Cerebellar nuclear complex (tissue), 1 donor: Measurements from ENCODE around the gene MSH5.

Experiments
- DNase-seq, 2 experiments: peaks; one replicate each; lab custom pipeline; 2025; lab: John Stamatoyannopoulos, UW

MSH5 gene

DNA sequence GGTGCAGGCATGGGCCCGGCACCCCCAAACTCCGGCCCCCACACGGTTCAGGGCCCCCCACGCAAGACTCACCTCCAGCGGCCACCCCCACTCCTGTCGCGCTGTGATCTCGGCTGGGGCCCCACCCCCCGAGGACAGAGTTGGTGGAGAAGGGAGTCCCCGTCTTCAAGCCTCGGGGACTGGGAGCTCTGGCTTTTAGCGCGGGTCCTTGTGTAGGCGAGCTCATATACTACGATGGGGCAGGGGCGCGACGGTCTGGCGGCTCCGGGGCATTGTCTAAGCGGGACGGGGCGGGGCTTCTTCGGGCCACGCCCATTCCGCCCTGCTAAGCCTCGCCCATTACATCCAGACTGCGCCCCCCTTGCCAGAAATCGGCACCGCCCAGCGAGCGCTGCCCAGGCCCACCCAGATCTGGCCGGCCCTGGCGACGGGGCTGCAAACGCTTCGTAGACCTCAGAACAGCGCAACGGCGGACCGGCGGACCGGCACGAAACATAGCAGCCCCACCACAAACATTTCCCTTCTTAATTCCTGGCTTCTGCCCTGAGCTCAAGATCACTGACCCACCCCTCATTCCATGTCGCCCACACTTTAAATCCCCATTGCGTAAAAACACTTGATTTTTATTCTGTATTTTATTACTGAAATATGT lies 9.7 kb upstream of the MSH5 start:
- no peak for DNase-seq

DNA sequence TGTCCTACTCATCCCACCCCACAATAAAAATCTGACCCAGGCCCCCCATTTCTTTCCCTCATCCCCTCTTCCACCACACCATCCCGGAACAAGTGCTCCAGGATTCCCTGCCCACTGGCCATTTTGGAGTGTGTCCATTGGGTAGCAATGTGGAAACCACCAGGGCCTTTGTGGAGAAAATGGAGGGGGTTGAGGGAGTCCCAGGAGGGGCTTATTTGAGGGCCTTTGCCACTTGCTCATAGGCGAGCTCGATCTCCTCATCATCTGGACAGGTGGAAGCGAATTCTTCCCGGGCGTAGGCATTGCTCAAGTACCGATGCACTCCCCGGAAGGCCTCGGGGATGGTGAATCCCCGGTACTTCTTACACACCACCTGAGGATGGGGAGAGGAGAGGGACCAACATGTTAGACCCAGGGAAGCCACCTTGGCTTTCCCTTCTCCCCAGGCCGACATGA lies 9.1 kb upstream of the MSH5 start:
- no peak for DNase-seq

DNA sequence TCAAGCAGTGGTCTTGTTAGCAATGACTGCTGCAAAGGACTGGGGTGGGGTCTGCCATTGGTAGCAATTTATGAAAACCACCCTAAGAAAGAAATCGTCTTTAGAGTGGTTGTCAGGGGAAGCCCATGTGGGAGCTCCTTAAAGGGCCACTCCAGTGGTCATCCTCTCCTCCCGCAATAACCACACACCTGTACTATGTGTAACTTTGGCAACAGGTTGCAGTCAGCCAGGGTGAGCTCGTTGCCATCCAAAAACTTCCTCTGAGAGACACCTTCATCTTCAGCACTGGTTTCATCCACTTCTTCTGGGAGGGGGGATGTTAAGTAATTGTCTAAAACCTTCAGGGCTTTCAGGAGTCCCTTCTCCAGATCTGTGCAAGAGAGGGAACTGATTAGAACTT lies 7.8 kb upstream of the MSH5 start:
- DNase-seq: no peak

DNA sequence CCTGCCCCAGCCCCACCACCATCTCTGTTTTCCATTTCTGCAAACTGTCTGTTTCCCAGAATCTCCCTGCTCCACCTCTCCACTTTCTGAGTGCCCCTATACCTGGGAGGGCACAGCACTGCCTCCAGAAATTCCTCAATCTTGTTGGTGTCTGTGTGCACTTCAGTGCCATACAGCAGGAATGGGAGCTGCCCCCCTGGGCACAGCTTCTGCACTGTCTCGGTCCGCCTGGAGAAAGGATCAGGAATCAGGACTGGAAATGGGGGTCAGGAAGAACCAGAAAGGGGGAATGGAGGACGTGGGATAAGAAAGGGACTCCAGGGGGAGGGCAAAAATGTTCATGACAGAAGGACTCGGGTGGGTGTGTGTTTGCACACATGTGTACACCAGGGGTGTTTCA lies 6.1 kb upstream of the MSH5 start:
- DNase-seq: no peak

DNA sequence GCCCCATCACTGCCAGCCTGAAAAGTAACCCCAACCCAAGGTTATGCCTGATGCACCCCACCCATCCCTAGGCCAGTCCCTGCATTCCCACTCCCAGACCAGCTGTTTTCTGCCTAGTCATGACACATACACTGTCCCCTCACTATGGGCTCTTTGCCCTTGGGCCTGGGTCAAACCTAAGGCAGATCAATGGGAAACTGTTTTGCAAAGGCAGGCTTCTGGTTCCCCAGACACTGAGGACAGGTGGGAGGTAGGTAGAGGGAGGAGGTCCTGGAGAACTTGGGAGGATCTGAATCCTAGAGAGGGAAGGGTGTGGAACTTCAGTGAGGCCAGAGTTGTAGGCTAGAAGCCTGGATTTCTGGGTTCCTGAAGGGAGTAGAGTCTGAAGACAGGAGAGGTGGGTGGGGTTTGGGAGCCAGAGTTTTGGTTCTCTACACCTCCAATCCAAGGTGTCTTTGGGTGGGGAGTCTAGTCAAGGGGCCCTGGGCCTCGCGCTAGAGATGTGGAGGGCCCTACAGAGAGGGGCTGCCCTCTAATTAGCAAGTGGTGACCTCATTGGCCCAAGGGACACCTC lies 5.5 kb upstream of the MSH5 start:
- no peak for DNase-seq

DNA sequence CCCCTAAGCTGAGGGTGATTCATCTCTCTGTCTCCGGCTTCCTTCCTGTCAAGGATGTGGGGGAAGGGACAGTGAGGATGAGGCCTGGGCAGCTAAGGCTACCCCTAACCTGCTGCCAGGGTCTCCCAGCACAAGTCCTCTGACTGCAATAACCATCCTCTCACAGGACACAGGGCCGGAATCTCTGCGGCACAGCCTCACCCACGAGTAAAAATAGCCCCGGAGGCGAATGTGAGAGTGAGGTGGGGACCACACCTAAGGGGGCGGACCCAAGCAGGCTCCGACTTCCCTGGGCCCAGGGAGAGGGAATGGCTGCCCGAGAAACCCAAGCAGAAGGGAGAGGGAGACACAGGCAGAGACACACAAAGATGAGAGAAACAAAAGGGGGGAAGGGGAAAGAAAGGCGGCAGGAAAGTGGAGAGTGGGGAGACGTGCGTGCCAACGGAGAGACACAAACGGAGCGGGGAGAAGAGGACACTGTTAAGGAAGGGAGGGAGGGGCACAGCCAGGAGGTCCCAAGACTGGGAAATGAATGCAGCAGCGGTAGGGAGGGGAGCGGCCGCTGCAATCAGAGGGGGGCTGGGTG lies 4.9 kb upstream of the MSH5 start:
- DNase-seq: no peak

DNA sequence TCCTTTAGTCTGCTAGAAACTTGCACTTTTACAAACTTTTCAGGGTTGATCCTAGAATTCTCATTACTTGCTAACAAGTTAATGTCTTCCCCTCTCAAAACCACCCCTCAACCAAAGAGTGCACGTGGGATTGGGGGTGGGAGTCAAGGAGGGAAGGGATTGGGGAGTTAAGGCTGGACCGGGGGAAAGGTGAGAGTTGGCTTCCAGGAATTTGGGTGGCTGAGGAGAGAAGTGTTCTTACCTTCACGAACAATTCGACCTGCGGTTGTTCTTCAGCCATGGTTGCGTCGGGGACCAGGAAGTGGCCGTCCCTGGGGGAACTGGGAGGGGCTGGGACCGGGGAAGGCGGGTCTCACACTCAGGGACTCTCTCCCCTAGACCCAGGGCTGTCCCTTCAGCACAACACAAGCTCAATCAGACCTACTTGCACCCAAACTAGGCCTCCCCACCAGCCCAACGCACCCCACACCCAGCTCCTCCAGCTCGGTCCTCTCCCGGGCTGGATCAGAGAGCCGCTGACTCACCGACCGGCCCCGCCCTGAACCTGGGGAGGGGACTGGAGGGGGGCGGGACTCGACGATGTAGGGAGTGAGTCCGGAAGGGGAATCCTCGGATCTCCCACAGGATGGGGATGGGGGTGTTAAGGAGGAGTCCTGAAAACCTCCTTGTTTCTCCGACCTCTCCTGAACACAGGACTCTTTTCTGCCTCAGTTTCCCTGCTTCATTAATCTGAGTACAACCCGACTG lies 3.6 kb upstream of the MSH5 start, which contains the start of gene CLIC1:
TSS of gene CLIC1 (minus strand) at position 510 of the 747 bp plus-strand sequence. CDS start at position 280, 230 bp downstream.
- no peak for DNase-seq

DNA sequence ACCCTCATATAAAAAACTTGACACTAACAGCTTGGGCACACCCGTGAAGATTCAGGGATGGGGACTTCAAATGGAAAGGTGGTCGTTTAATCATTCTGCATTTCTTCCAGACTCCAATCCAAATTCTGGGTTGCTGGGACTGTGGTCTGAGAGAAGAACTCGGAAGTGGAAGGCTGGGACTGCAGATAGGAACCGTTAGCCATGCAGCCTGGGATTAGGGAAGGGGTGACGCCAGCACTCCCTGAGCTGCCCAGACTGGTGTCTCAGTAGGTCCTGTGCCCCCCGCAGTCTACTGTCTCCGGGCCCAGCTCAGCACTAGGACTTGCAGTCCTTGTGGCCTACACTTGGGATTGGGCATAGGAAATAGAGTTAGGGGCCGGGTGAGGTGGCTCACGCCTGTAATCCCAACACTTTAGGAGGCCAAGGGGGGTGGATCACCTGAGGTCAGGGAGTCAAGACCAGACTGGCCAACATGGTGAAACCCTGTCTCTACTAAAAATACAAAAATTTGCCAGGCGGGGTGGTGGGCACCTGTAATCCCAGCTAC lies 3.0 kb upstream of the MSH5 start:
- no peak for DNase-seq

DNA sequence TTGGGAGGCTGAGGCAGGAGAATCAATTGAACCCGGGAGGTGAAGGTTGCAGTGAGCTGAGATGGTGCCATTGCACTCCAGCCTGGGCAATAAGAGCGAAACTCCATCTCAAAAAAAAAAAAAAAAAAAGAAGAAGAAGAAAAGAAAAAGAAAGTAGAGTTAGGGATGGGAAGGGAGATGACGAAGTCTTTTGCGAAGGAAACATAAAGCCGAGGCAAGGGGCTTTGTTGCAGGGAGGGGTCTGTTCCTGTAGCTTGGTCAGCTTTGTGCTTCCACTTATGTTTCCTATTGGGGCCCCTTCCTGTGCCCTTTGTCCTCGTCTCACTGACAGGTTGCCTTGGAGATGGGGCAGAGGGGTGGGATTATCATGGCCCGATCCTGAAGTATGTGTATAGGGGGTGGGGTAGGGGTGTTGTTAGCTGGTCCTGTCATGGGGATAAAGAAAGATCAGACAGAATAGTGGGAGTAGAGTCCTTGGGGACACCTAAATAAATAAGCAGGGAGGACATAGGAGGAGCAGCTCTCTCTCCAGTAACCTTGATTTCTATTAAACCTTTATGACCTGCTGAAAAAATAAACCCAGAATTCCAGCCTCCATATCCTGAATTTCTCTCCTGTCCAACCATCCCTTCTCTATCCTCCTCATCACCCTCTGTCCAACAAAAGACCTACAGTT lies 2.4 kb upstream of the MSH5 start:
- no peak for DNase-seq

DNA sequence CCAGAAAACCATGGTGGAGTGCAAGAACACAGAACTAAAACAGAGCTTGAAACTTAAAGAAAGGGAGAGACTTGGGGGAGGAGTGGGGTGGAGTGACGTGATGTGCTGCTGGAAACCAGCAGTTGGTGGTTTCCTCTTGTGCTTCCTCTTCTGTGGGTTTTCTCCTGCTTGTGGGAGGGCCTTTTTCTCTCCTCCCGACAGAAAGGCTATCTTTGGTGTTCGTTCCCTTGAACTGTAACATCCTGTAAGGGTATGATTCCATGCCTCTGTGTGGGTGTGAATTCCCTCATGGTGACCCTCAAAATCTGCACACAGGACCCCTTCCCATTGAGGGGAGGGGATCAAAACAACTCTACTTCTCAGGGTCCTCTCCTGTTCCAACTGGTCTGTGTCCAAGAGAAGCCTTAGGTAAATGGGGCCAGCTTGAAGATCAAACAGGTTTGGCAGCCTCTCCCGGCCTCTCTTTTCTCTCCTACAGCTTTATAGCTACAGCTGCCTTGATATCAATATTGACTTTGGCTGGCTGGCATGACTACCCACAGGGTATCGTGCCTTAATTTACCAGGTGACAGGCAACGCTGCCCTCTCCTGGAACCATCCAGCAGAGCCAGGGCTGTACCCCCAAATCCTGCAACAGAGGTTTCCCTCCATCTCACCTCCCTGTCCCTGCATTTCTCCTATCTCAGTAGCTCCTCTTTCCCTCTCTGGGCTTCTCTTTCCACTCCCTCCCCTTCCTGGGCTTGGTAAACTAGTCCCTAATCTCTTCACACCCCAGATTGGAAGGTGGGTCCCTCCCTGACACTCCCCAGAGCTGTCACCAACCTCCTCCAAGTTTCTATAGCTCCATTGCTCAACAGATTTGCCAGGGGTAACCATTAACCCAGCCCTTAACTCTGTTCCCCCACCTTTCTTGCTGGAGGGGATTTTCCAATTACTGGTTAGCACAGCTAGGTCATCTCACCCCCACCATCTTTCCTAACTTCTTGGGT lies 1.5 kb upstream of the MSH5 start:
- no peak for DNase-seq

DNA sequence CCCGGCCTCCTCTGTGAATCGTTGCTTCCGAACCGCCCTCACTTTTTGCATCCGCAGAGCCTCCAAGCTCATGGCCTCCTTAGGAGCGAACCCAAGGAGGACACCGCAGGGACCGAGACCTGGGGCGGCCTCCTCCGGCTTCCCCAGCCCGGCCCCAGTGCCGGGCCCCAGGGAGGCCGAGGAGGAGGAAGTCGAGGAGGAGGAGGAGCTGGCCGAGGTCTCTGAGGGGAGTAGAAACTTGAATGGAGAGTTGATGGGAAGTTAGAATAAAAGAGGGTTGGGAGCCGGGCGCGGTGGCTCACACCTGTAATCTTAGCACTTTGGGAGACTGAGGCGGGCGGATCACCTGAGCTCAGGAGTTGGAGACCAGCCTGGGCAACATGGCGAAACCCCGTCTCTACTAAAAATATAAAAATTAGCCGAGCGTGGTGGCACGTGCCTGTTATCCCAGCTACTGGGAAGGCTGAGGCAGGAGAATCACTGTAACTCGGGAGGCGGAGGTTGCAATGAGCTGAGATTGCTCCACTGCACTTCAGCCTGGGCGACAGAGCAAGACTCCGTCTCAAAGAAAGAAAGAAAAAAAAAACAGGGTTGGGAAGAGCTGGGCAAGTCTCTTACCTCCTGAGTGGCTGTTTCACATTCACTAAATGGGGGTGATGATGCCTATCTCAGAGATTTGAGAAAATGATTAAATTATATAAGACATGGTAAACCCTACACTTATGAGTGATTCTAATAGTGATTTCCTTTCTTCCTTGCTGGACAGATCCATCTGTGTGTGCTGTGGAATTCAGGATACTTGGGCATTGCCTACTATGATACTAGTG lies 805 bp downstream of the MSH5 start:
- DNase-seq: no peak

DNA sequence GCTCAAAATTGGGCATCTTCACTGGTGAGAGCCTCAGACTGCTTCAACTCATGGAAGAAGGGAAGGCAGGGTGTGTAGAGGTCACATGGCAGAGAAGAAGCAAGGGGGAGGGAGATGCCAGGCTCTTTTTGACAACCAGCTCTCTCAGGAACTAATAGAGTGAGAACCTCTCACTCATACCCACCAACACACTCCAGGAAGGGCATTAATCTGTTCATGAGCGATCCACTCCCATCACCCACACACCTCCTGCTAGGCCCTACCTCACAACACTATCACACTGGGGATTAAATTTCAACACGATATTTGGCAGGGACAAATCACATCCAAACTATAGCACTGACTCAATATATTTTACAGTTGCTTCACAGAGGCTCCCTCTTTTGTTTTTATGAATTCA lies 2.0 kb downstream of the MSH5 start:
- DNase-seq: no peak

DNA sequence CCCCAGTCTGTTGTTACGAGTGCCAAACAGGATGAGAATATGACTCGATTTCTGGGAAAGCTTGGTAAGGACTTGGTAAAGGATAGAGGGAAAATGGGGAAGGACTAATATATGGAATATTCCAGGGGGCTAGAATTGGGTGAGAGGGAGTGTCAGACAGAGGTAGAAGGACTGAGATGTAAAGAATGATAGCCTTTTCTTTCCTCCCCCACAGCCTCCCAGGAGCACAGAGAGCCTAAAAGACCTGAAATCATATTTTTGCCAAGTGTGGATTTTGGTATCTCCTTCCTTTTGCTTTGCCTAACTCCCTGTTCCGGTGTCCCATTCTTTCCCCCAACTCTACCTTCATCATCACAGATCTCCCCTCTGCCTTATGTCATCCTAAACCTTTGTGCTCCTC lies 3.1 kb downstream of the MSH5 start:
- no peak for DNase-seq

DNA sequence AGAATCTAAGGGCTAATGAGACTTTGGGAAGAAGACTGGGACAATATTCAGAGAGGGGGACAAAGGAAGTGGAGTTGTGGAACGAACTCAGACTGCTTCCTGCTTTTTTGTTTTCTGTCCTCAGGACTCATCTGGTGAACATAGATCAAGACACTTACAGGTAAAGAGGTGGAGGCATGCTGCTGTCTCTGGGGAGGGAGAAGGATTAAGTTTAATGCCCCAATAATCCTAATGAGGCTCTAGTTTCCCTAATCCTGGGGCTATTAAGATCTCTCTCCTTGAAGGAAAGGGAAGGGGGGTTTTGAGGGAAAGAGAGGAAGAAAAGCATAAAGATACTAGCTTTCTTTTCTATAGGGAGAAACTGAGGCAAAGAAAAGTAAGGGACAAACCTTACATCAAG lies 4.6 kb downstream of the MSH5 start:
- DNase-seq: no peak

DNA sequence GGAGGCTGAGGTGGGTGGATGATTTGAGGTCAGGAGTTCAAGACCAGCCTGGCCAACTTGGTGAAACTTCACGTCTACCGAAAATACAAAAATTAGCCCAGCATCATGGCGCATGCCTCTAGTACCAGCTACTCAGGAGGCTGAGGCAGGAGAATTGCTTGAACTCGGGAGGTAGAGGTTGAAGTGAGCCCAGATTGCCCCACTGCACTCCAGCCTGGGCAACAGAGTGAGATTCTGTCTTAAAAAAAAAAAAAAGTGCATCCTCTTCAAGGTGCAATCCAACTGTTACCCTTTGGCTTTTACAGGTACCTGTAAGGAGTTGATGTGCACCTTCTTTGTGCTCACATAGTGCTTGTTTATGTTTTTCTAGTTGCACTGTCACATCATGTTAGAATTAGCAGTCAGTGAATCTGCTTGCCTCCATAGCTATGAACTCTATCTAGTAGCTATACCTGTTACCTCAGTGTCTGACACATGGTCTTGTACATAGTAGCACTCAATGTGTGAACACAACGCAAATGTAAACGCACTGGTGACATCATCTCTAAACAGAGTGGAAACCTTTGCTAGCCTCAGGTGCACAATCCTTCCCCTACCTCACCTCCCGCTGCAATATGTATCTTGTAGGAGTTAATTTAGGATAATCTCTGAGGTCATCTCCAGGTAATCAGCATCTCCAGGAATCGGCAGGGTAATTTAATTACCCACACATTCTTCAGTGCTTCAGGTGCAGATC lies 9.7 kb downstream of the MSH5 start:
- DNase-seq: no peak

DNA sequence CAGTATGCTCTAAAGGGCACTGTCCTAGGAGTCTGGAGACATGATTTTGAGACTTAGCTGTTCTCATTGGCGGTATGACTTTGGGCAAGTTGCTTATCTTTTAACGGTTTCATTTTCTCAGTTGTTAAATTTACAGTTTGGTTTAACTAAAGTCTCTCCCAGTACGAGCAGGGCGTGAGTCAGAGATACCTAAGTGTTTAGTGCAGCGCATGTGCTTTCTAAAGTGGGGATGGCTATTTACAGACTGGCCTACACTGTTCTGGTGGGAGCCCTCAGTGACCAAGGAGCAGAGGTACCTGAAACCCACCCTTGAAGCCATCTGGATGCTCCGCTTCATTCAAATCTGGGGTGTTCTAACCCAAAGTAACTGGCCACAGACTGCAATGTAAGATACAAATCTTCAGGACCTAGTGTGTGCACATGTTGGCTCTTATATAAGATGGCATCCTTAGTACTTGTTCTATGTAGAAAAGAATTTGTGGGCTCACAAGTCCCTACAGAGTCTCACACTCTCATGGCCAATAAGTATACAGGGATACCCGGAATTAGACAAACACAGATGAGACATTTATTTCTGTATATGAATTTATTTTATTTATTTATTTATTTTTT lies 10.7 kb downstream of the MSH5 start:
- no peak for DNase-seq

DNA sequence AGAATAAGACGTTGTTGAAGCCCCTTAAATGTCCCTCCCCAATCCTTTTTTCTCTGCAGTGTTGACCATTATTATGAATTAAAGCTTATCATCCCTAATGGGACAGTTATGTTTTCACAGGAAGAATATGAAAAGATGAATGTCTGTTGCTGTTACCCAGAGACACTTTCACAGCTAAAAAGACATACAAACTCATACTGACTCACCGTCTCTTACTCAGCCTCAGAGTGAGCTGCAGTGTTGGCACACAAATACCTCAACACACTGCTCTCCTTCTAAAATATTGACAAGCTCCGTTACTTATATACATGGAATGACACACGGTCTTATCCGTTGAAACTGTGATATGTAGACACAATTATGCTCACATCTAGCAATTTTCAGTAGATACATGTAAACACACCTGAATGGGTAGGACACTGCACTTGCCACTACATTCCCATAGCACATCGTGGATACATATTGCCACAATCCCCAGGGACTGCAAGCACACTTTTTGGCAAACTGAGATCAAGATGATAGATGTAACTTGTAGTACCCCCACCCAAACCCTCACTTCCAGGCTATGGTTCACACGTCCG lies 13.0 kb downstream of the MSH5 start:
- no peak for DNase-seq

DNA sequence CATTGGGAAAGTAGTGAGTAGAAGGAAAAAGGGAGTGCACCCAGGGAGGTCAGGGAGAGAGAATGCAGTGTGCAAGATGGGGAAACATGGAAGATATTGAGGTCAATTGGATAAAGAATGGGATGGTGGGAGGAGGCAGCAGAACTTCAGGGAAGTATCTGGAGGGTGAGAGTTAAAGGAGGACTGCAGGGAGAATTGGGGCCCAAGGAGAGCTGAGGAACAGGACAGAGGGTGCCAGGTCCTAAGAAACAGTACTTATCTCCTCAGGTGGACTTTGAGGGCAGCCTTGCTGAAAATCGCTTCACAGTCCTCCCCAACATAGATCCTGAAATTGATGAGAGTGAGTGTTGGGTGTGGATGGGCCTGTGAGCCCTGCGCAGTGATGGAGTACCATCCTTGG lies 18.5 kb downstream of the MSH5 start:
- no peak for DNase-seq
